ENCODE results near the gene GRIK3. TPM values are rescaled to one million over a fixed set of nuclear protein-coding genes. Genes with fewer than 3 reads are reported as not detected.

Gene GRIK3
- total RNA-seq, 5 donors from 2014 or later (not counting 1 experiment from before 2014, with no cell fraction given): 0.03 TPM; not detected in 4

DNA sequence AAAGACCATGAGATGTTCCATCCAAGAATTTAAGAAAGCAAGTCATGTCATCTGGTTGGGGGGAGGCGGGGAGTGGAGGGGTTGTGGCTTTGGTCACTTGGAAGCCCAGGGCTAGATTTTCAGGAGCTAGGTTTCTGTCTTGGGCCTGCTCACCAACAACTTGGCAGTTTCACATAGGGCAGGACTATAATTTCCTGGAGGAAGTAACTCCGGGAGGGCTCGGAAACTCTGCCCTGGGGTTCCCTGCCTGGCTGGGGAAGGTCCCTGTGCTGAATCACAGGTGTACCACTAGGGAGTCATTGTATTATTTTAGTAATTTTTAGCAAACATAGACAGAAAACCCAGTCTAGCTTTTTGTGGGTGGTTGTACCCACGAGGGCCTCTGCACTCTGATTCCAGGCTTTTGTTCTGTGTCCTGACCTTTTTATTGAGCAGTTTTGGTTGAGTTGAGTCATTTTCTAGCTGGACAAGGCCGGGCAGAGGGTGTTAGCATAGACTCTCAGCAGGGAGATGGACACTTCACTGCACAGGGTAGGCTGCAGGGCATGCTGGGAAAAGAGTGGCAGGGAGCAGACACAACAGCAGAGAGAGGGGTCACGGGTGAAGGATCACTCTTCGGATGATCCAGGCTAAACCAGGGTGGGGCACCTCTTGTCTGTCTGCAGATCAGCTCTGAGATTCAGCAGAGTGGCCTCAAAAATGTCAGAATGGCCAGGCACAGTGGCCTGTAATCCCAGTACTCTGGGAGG lies 144.7 kb downstream of the GRIK3 start:
- POLR2A ChIA-PET: no interaction called here
- Histone ChIP-seq H3K4me1 (ENCODE audit: control insufficient read depth in 1 of 2, extremely low read depth in 1 of 2, insufficient read depth in 2 of 2, low read length in 2 of 2) (no peaks in the 10 kb centered on the region), H3K9me3 (no peaks in the 10 kb centered on the region), H3K27ac (ENCODE audit: low read length) (no peak overlapping the region), H3K4me3 (ENCODE audit: control insufficient read depth in 1 of 2, extremely low read depth in 1 of 2, low read length in 1 of 2) (no peak overlapping the region), H3K27me3 (replicated peaks in 1 of 2; ENCODE audit: control insufficient read depth in 2 of 2, extremely low read depth in 1 of 2, insufficient read depth in 2 of 2, low read length in 1 of 2) (peaks cover 0 to 29% of the 10 kb centered on the region in 2 experiments), H3K36me3 (ENCODE audit: control insufficient read depth in 2 of 2, extremely low read depth in 1 of 2, insufficient read depth in 1 of 2, low read length in 1 of 2) (no peaks in the 10 kb centered on the region)
- Mint-ChIP-seq H3K4me3 (no peak overlapping the region), H3K9me3 (no peaks in the 10 kb centered on the region), H3K27me3 (peaks cover 18 to 24% of the 10 kb centered on the region in 2 donors), H3K4me1 (no peaks in the 10 kb centered on the region), H3K36me3 (no peaks in the 10 kb centered on the region), H3K27ac (no peak overlapping the region)
- ATAC-seq (replicated peaks in 1 of 4): no peak
- no peak for DNase-seq
- CTCF ChIA-PET: no interaction called here
- WGBS (ENCODE audit: insufficient coverage): 66% methylated on average over 4 of the region's 7 CpGs

DNA sequence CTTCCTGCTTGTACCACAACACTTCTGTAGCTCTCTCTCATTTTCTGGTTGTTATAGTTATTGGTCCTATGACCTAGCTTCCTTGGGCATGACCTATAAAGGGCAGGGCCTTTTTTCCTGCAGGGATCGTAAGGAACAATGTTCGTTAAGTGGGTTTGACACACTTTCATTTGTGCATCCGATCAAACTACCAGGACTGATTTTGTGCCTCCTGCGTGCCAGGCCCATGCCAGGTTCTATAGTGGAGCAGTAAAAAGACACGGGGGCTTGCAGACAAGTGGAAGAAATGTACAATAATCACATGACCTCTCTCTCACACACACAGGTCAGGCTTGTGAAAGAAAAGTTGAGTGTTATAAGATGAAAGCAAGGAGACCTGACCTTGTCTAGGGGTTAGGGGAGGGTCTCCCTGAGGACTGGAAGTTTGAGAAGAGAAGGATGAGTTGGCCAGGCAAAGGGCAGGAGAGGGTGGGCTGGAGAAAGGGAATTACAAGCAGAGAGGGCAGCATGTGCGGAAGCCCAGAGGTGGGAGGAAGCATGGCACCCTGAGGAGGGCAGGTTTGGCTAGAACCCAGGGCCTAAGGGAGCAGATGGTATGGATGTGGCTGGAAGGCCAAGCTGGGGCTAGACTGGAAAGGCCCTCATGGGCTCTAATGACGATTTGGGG lies 145.4 kb downstream of the GRIK3 start:
- WGBS (ENCODE audit: insufficient coverage): 85% methylated on average over 5 of the region's 7 CpGs

DNA sequence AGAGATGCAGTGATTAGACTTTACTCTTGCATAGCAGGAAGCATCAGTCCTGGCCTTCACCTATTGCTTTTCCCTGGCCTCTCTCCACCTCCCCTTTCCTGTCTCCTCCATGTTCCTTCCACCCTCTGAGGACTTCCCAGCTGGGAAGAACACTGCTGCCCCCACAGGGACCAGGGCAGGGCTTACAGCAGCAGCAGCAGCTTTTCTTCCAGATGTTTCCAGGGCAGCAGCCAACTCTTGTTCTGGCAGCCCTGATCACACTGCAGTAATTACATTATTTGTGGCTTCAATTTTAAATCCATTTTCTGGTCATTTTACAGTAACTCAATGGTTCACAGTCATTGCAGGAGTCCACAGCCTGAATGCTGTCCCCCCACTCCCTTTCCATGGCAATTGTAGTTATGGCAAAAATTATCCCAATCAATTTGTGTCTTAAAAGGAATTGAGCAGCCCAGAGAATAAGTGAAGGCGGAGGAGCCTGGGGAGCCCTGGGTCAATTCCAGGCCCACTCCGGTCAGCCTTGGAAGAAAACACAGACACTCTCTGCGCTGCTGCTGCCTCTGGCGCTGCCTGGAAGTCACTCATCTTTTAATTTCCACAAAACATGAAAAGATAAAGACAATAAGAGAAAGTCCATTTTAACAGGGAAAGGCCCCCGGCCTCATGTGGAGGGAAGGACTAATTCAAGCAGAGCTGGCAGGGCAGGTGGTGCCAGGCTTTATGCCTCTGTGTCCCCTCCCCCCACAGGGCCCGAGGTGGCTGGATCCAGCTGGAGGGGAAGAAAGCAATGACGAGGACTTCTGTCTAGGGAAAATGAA lies 148.6 kb downstream of the GRIK3 start:
- Histone ChIP-seq H3K4me3 (ENCODE audit: control insufficient read depth in 1 of 2, extremely low read depth in 1 of 2, low read length in 1 of 2) (no peak overlapping the region), H3K27ac (ENCODE audit: low read length) (no peak overlapping the region), H3K9me3 (no peaks in the 10 kb centered on the region), H3K4me1 (ENCODE audit: control insufficient read depth in 1 of 2, extremely low read depth in 1 of 2, insufficient read depth in 2 of 2, low read length in 2 of 2) (no peaks in the 10 kb centered on the region), H3K36me3 (ENCODE audit: control insufficient read depth in 2 of 2, extremely low read depth in 1 of 2, insufficient read depth in 1 of 2, low read length in 1 of 2) (no peaks in the 10 kb centered on the region), H3K27me3 (replicated peaks in 1 of 2; ENCODE audit: control insufficient read depth in 2 of 2, extremely low read depth in 1 of 2, insufficient read depth in 2 of 2, low read length in 1 of 2) (peaks cover 0 to 30% of the 10 kb centered on the region in 2 experiments)
- ATAC-seq (replicated peaks in 1 of 4): no peak
- H3K4me1 Mint-ChIP-seq: no peaks in the 10 kb centered on the region
- H3K9me3 Mint-ChIP-seq: no peaks in the 10 kb centered on the region
- no peak for DNase-seq
- ChIA-PET CTCF (no interaction called here), POLR2A (no interaction called here)
- H3K36me3 Mint-ChIP-seq: no peaks in the 10 kb centered on the region
- H3K27me3 Mint-ChIP-seq: peaks cover 19 to 26% of the 10 kb centered on the region in 2 donors
- WGBS (ENCODE audit: insufficient coverage): no CpG with 5 or more reads among the region's 7 CpGs
- no peak overlapping the region for H3K27ac Mint-ChIP-seq
- no peak overlapping the region for H3K4me3 Mint-ChIP-seq

More for the DNA sequence above, 145.4 kb downstream of the GRIK3 start:
- H3K27ac ChIP-seq (ENCODE audit: low read length): no peak overlapping the region
- ATAC-seq (replicated peaks in 1 of 4) (no peak), DNase-seq (no peak)
- CTCF ChIA-PET: no interaction called here
- H3K36me3 ChIP-seq (ENCODE audit: control insufficient read depth in 2 of 2, extremely low read depth in 1 of 2, insufficient read depth in 1 of 2, low read length in 1 of 2): no peaks in the 10 kb centered on the region
- Mint-ChIP-seq H3K36me3 (no peaks in the 10 kb centered on the region), H3K4me1 (no peaks in the 10 kb centered on the region), H3K27me3 (peaks cover 18 to 24% of the 10 kb centered on the region in 2 donors), H3K9me3 (no peaks in the 10 kb centered on the region), H3K27ac (no peak overlapping the region), H3K4me3 (no peak overlapping the region)
- H3K4me1 ChIP-seq (ENCODE audit: control insufficient read depth in 1 of 2, extremely low read depth in 1 of 2, insufficient read depth in 2 of 2, low read length in 2 of 2): no peaks in the 10 kb centered on the region
- peaks cover 0 to 34% of the 10 kb centered on the region in 2 experiments for H3K27me3 ChIP-seq (replicated peaks in 1 of 2; ENCODE audit: control insufficient read depth in 2 of 2, extremely low read depth in 1 of 2, insufficient read depth in 2 of 2, low read length in 1 of 2)
- H3K9me3 ChIP-seq: no peaks in the 10 kb centered on the region
- H3K4me3 ChIP-seq (ENCODE audit: control insufficient read depth in 1 of 2, extremely low read depth in 1 of 2, low read length in 1 of 2): no peak overlapping the region
- POLR2A ChIA-PET: no interaction called here

DNA sequence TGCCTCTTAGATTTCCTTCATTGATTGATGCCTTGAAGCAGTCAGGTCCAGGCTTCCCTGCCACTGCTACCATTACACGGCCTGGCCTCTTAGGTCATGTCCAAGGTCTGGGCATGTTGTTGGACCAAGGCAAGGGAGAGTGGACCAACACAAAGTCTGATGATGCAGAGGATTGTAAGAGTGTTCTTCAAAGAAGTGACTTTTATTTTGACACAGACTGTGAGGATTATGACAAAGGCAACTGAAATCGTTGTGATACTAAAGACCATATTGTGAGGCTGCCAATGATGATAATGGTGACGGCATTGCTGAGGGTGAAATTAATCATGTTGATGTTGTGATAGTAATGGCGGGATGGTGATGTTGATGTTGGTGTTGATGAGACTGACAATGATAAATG lies 149.5 kb downstream of the GRIK3 start:
- H3K27me3 Mint-ChIP-seq: peaks cover 19 to 21% of the 10 kb centered on the region in 2 donors
- 88% methylated on average over 4 of the region's 4 CpGs for WGBS (ENCODE audit: insufficient coverage)
- Histone ChIP-seq H3K9me3 (no peaks in the 10 kb centered on the region), H3K4me1 (ENCODE audit: control insufficient read depth in 1 of 2, extremely low read depth in 1 of 2, insufficient read depth in 2 of 2, low read length in 2 of 2) (no peaks in the 10 kb centered on the region), H3K27ac (ENCODE audit: low read length) (no peak overlapping the region), H3K27me3 (replicated peaks in 1 of 2; ENCODE audit: control insufficient read depth in 2 of 2, extremely low read depth in 1 of 2, insufficient read depth in 2 of 2, low read length in 1 of 2) (peaks cover 0 to 25% of the 10 kb centered on the region in 2 experiments), H3K4me3 (ENCODE audit: control insufficient read depth in 1 of 2, extremely low read depth in 1 of 2, low read length in 1 of 2) (no peak overlapping the region), H3K36me3 (ENCODE audit: control insufficient read depth in 2 of 2, extremely low read depth in 1 of 2, insufficient read depth in 1 of 2, low read length in 1 of 2) (no peaks in the 10 kb centered on the region)
- POLR2A ChIA-PET: no interaction called here
- no peak overlapping the region for H3K27ac Mint-ChIP-seq
- no peak overlapping the region for H3K4me3 Mint-ChIP-seq
- CTCF ChIA-PET: no interaction called here
- no peak for ATAC-seq (replicated peaks in 1 of 4)
- H3K36me3 Mint-ChIP-seq: no peaks in the 10 kb centered on the region
- H3K9me3 Mint-ChIP-seq: no peaks in the 10 kb centered on the region
- no peak for DNase-seq
- H3K4me1 Mint-ChIP-seq: no peaks in the 10 kb centered on the region

- Mint-ChIP-seq H3K27me3 (peaks cover 19 to 22% of the 10 kb centered on the region in 2 donors), H3K4me3 (no peak overlapping the region), H3K27ac (no peak overlapping the region), H3K4me1 (no peaks in the 10 kb centered on the region), H3K36me3 (no peaks in the 10 kb centered on the region), H3K9me3 (no peaks in the 10 kb centered on the region)
- ChIA-PET POLR2A (no interaction called here), CTCF (no interaction called here)
- no peak overlapping the region for H3K4me3 ChIP-seq (ENCODE audit: control insufficient read depth in 1 of 2, extremely low read depth in 1 of 2, low read length in 1 of 2)
- H3K36me3 ChIP-seq (ENCODE audit: control insufficient read depth in 2 of 2, extremely low read depth in 1 of 2, insufficient read depth in 1 of 2, low read length in 1 of 2): no peaks in the 10 kb centered on the region
- peaks cover 0 to 25% of the 10 kb centered on the region in 2 experiments for H3K27me3 ChIP-seq (replicated peaks in 1 of 2; ENCODE audit: control insufficient read depth in 2 of 2, extremely low read depth in 1 of 2, insufficient read depth in 2 of 2, low read length in 1 of 2)
- 50% methylated on average over 4 of the region's 8 CpGs for WGBS (ENCODE audit: insufficient coverage)
- no peaks in the 10 kb centered on the region for H3K9me3 ChIP-seq
- no peaks in the 10 kb centered on the region for H3K4me1 ChIP-seq (ENCODE audit: control insufficient read depth in 1 of 2, extremely low read depth in 1 of 2, insufficient read depth in 2 of 2, low read length in 2 of 2)
- ATAC-seq (replicated peaks in 1 of 4) (no peak), DNase-seq (no peak)
- no peak overlapping the region for H3K27ac ChIP-seq (ENCODE audit: low read length)
Measured at GRCh38 chr1:36884029-36884701, 150.2 kb downstream of the GRIK3 start.

- Mint-ChIP-seq H3K36me3 (no peaks in the 10 kb centered on the region), H3K4me1 (no peaks in the 10 kb centered on the region), H3K9me3 (no peaks in the 10 kb centered on the region), H3K27ac (no peak overlapping the region), H3K4me3 (no peak overlapping the region), H3K27me3 (peaks cover 16 to 20% of the 10 kb centered on the region in 2 donors)
- DNase-seq (no peak), ATAC-seq (replicated peaks in 1 of 4) (no peak)
- Histone ChIP-seq H3K4me1 (ENCODE audit: control insufficient read depth in 1 of 2, extremely low read depth in 1 of 2, insufficient read depth in 2 of 2, low read length in 2 of 2) (no peaks in the 10 kb centered on the region), H3K4me3 (ENCODE audit: control insufficient read depth in 1 of 2, extremely low read depth in 1 of 2, low read length in 1 of 2) (no peak overlapping the region), H3K27ac (ENCODE audit: low read length) (no peak overlapping the region), H3K9me3 (no peaks in the 10 kb centered on the region), H3K36me3 (ENCODE audit: control insufficient read depth in 2 of 2, extremely low read depth in 1 of 2, insufficient read depth in 1 of 2, low read length in 1 of 2) (no peaks in the 10 kb centered on the region), H3K27me3 (replicated peaks in 1 of 2; ENCODE audit: control insufficient read depth in 2 of 2, extremely low read depth in 1 of 2, insufficient read depth in 2 of 2, low read length in 1 of 2) (peaks cover 0 to 23% of the 10 kb centered on the region in 2 experiments)
- 72% methylated on average over 3 of the region's 3 CpGs for WGBS (ENCODE audit: insufficient coverage)
- POLR2A ChIA-PET: no interaction called here
- CTCF ChIA-PET: no interaction called here
Measured at GRCh38 chr1:36883315-36883949, 150.9 kb downstream of the GRIK3 start.

Measured in T-cell (primary cell).